ENCODE measurements around the gene CCDC57.

- TF ChIP-seq POLR2A (IDR thresholded peaks at IDR 0.05) (no peak), CTCF (IDR thresholded peaks at IDR 0.05) (no peak)
These were observed 107.7 kb downstream of the CCDC57 start for GRCh38 chr17:82104797-82105416.

Measured in thyroid gland (tissue), 4 donors.